ENCODE measurements around the gene LRG1. TPM values are rescaled to one million over a fixed set of nuclear protein-coding genes. Genes with fewer than 3 reads are reported as not detected.

LRG1 gene
- total and polyA plus RNA-seq, 9 of the 15 experiments (the other 6 are each of a cell fraction or from before 2014, with no cell fraction given), result 1.5 to 11.9 (median 8.7) TPM

DNA sequence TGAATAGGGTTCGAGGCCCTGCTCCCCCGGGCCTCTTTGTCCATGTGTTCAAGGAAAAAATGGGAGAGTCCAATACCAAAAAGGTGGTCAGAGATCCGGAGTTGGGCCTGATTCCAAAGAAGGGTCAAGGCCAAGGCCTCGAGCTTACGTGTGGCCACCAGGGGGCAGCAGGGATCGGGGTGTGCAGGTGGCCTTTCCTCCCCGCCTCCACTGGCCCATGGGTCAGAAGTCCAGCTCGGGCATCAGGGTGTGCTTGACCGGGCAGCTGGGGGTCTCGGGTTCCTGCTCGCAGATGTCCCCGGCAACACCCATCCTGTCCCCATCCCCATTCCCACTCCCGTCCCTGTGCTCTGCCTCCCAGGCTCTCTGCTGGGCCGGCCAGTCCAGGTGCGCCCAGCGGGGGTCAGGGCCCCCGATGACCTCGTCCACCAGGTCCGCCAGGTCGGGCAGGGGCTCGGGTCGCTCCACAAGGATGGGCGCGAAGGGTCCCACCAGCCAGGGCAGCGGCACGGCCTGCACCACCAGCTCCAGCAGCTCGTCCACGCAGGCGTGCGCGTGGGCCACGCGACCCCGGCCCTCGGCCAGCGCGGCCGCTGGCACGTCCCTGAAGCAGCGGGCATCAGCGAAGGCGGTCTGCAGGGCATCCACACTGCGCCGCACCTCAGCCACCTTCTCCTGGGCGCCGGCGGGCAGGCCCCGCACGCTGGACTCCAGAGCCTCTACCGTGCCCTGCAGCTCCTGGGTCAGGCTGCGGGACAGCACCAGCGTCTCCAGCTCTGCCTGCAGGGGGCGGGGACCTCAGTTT, 16.3 kb downstream of the LRG1 start (continued):
- no peak for TF ChIP-seq NR2C1 (IDR thresholded peaks at IDR 0.05)
- no peak for TF ChIP-seq NR2C1 (tag; IDR thresholded peaks at IDR 0.05)
- TF ChIP-seq, protein P1, sequence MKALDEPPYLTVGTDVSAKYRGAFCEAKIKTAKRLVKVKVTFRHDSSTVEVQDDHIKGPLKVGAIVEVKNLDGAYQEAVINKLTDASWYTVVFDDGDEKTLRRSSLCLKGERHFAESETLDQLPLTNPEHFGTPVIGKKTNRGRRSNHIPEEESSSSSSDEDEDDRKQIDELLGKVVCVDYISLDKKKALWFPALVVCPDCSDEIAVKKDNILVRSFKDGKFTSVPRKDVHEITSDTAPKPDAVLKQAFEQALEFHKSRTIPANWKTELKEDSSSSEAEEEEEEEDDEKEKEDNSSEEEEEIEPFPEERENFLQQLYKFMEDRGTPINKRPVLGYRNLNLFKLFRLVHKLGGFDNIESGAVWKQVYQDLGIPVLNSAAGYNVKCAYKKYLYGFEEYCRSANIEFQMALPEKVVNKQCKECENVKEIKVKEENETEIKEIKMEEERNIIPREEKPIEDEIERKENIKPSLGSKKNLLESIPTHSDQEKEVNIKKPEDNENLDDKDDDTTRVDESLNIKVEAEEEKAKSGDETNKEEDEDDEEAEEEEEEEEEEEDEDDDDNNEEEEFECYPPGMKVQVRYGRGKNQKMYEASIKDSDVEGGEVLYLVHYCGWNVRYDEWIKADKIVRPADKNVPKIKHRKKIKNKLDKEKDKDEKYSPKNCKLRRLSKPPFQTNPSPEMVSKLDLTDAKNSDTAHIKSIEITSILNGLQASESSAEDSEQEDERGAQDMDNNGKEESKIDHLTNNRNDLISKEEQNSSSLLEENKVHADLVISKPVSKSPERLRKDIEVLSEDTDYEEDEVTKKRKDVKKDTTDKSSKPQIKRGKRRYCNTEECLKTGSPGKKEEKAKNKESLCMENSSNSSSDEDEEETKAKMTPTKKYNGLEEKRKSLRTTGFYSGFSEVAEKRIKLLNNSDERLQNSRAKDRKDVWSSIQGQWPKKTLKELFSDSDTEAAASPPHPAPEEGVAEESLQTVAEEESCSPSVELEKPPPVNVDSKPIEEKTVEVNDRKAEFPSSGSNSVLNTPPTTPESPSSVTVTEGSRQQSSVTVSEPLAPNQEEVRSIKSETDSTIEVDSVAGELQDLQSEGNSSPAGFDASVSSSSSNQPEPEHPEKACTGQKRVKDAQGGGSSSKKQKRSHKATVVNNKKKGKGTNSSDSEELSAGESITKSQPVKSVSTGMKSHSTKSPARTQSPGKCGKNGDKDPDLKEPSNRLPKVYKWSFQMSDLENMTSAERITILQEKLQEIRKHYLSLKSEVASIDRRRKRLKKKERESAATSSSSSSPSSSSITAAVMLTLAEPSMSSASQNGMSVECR (CRISPR knock-in tag; IDR thresholded peaks at IDR 0.05), result no peak
- no peak for TF ChIP-seq ETV6 (IDR thresholded peaks at IDR 0.05; ENCODE audit: borderline replicate concordance in 1 of 2, low read depth in 2 of 2, low read length in 1 of 2)
- TF ChIP-seq ETV6 (CRISPR knock-in tag; IDR thresholded peaks at IDR 0.05; ENCODE audit: borderline replicate concordance), result no peak
- TF ChIP-seq ZNF347 (CRISPR knock-in tag; IDR thresholded peaks at IDR 0.05; ENCODE audit: low read depth), result no peak
- no peak for TF ChIP-seq SREBF1 (IDR thresholded peaks at IDR 0.05; ENCODE audit: borderline replicate concordance, low read depth, low read length)
- TF ChIP-seq RBM39 (optimal IDR thresholded peaks at IDR 0.05; ENCODE audit: low read depth, low read length), result no peak
- TF ChIP-seq, protein P2, sequence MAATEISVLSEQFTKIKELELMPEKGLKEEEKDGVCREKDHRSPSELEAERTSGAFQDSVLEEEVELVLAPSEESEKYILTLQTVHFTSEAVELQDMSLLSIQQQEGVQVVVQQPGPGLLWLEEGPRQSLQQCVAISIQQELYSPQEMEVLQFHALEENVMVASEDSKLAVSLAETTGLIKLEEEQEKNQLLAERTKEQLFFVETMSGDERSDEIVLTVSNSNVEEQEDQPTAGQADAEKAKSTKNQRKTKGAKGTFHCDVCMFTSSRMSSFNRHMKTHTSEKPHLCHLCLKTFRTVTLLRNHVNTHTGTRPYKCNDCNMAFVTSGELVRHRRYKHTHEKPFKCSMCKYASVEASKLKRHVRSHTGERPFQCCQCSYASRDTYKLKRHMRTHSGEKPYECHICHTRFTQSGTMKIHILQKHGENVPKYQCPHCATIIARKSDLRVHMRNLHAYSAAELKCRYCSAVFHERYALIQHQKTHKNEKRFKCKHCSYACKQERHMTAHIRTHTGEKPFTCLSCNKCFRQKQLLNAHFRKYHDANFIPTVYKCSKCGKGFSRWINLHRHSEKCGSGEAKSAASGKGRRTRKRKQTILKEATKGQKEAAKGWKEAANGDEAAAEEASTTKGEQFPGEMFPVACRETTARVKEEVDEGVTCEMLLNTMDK (IDR thresholded peaks at IDR 0.05; ENCODE audit: borderline replicate concordance, insufficient read depth, low read depth, low read length, poor library complexity, severe bottlenecking), result peak; percentile 71
- no peak for TF ChIP-seq KDM1A (IDR thresholded peaks at IDR 0.05)
- TF ChIP-seq SMAD3 (CRISPR knock-in tag; conservative IDR thresholded peaks at IDR 0.05), result no peak
- no peak for TF ChIP-seq NELFE (IDR thresholded peaks at IDR 0.05; ENCODE audit: insufficient read depth, insufficient read length)
- TF ChIP-seq, protein P3, sequence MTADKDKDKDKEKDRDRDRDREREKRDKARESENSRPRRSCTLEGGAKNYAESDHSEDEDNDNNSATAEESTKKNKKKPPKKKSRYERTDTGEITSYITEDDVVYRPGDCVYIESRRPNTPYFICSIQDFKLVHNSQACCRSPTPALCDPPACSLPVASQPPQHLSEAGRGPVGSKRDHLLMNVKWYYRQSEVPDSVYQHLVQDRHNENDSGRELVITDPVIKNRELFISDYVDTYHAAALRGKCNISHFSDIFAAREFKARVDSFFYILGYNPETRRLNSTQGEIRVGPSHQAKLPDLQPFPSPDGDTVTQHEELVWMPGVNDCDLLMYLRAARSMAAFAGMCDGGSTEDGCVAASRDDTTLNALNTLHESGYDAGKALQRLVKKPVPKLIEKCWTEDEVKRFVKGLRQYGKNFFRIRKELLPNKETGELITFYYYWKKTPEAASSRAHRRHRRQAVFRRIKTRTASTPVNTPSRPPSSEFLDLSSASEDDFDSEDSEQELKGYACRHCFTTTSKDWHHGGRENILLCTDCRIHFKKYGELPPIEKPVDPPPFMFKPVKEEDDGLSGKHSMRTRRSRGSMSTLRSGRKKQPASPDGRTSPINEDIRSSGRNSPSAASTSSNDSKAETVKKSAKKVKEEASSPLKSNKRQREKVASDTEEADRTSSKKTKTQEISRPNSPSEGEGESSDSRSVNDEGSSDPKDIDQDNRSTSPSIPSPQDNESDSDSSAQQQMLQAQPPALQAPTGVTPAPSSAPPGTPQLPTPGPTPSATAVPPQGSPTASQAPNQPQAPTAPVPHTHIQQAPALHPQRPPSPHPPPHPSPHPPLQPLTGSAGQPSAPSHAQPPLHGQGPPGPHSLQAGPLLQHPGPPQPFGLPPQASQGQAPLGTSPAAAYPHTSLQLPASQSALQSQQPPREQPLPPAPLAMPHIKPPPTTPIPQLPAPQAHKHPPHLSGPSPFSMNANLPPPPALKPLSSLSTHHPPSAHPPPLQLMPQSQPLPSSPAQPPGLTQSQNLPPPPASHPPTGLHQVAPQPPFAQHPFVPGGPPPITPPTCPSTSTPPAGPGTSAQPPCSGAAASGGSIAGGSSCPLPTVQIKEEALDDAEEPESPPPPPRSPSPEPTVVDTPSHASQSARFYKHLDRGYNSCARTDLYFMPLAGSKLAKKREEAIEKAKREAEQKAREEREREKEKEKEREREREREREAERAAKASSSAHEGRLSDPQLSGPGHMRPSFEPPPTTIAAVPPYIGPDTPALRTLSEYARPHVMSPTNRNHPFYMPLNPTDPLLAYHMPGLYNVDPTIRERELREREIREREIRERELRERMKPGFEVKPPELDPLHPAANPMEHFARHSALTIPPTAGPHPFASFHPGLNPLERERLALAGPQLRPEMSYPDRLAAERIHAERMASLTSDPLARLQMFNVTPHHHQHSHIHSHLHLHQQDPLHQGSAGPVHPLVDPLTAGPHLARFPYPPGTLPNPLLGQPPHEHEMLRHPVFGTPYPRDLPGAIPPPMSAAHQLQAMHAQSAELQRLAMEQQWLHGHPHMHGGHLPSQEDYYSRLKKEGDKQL (CRISPR knock-in tag; IDR thresholded peaks at IDR 0.05; ENCODE audit: borderline replicate concordance), result no peak
- peak; percentile 28; the same call in 1 of the 2 replicates for TF ChIP-seq TFAP4 (CRISPR knock-in tag; IDR thresholded peaks at IDR 0.05; ENCODE audit: borderline replicate concordance)
